ENCODE measurements around the gene PRKCE.
A peak's percentile ranks its signal among the peaks of the same experiment; 100 is the strongest.
"Not testable (repeated sequence)": the region's sequence is repeated elsewhere in the genome, so short reads cannot be mapped to it uniquely, and the experiment has no call there.

Gene PRKCE

DNA sequence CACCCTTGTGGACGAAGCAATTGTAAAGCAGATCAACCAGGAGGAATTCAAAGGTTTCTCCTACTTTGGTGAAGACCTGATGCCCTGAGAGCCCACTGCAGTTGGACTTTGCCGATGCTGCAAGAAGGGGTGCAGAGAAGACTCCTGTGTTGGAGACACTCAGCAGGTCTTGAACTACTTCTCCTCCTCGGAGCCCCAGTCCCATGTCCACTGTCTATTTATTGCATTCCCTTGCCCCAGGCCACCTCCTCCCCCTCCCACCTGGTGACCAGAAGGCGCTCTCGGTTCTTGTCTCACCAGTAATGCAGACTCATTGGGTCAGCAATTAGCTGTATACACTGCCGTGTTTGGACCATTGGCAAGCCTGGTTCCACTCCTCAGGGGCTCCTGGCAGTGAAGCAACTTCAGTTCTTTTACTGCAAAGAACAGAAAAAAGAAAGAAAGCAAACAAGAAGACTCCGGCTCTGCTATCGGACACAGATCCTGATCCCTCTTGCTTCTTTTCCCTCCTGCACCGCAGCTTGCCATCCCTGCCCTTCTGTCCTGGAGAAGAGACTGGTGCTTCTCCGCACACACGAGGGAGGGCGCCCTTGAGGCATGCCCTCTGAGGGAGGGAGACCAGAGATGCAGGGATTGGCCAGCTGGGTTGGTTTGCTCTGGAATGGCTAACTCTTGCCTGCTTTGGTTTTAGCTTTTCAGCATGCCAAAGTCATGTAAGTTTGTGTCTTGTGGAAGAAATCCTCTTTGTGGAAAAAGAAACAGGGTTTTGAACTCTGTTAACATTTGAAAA, 533.5 kb downstream of the PRKCE start:
- peak; percentile 23 for DNase-seq

DNA sequence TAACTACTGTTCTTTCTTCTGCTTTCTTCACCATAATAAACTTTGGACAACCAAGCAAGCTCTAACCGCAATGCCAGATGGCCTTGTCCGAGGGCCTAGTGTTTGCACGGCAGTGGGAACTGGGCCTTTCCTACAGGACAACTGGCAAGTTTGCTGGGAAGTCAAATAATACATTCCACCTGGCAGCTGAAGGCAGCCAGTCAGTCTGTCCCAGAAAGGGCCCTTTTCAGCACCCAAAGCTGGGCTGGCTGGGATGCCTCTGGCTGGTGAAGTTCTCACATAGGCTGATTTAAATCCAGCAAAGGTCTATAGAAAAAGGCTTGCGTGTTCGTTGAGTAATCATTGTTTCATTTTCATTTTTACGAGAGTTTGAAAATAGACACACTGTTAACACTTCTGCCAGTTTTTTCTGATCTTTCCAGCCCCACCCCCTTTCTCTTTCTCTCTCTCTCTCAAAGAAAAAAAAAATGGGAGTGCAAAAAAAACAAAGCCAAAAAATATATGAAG, 535.7 kb downstream of the PRKCE start:
- peak; percentile 86 for DNase-seq

DNA sequence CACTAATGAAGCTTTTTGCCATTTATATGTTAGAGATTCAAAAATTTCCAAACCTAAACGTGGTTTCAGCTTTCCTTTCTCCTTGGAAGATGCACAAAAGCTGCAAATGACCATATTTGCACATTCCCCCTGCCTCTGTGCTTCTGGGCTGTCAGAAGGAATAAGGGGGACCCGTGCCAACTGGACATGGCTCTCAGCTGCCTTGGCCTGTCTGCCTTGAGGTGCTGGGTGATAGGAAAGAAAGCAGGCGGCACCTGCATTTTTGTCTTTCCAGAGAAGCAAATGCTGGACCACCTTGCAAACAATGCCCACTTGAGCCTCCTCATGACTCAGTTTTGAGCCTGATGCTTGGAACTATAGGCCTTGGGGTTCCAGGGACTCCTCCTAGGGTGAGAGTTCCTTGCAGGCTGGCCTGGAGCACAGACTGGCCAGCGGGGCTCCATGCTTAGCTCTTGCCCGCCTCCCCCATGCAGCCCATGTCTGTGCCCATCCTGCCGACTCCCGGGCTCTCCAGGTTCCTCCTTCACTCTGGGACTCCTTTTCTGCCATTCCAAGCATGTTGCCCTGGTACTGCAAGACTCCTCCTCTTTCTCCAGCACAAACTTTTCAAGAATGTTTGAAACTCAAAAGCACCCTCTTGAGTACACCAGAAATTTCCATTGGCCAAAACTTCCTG, 536.7 kb downstream of the PRKCE start:
- no peak for DNase-seq

DNA sequence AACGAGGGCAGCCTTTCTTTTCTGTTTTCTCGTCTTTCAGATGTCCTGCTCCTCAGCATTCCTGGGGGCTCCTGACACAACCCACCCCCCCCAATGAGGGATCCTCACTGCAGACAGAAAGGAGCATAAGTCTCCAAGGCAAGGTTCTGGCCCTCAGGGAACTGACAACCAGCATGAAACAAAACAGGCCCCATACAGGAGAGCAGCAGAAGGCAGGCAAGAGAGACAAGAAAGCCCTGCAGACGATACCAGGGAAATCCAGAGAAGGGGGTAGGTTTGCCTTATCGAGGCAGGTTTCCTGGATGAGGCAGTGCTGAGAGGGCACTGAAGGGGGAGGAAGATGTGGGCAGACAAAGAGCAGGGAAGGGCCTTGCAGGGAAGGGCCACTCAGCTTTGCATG, 541.9 kb downstream of the PRKCE start:
- no peak for DNase-seq

DNA sequence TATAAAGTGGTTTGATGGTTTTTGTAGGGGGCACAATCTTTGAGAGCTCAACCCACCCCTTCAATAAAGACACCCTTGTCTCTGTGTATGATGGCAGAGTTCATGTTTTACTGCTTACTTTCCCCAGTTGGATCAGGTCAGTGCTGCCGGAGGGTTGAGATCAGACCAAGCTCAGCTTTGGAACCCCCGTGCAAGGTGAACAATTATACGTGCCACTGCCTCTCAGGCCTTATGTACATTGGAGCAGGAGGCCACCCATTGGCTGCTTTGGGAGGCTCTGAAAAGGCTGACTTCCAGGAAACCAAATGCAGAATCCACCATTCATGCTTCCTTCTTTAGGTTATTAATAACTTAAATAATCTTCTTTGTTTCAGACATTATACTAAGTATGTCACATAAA, 542.4 kb downstream of the PRKCE start:
- DNase-seq = no peak

DNA sequence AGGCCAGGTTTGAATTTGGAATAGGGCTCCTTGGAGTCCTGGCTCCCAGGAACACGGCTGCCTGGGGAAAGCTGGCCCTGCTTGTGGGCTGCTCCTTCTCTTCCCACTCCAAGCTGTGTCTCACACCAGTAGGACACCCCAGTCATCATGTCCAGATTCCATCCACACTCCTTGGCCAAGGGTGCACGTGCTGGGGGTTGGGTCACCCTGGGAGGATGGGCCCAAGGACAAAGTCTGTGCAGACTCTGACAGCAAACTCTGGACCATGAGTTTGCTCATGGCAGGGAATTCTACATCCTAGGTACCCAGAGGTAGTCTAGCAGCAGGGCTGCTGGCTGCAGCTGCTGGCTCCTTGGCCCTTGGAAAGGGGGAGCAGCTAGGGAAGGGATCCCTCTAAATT, 543.4 kb downstream of the PRKCE start:
- no peak for DNase-seq

DNA sequence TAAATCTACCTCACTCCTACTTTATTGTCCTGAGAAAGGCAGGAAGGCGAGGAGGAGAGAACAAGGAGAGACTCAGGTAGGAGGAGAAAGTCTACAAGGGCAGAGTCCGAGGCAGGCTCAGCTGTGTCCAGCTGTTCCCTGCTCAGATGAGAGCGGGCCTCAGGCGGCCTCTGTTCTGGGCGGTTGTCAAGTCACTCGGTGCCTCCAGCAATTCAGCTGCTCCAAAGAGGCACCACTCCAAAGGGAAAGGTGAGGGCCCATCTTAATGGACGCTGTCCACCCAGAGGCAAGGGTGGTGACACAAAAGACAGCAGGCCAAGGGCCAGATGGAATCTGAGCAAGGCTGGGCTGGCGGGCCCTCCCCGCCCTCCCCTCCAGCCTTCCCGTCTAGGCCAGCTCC, 544.3 kb downstream of the PRKCE start:
- no peak for DNase-seq

DNA sequence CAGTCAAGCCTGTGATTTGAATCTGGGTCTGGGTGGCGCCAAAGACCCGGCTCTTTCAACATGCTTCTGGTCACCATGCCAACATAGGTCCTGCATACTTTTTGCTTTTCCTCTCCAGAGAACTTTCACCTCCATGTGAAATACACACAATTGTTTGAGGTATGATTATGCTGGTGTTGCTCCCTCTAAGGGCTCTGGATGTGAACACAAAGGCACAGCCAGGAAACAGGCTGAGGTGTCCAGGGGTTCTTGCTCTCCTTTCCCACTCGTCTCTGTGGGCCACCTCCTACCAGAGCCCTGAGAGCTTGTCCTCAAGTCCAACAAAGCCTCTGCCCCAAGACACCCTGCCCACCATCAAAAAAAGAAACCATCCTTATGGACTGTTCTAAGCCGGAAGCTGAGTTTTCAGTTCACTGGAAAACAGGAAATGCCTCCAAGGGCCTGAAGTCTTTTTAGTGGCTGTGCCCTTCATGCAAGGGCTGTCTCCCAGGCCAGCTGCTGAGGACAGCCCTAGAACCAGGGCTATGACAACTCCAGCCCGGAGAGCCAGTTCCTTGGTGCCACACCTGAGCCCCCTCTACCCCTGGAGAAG, 545.5 kb downstream of the PRKCE start:
- DNase-seq = no peak

DNA sequence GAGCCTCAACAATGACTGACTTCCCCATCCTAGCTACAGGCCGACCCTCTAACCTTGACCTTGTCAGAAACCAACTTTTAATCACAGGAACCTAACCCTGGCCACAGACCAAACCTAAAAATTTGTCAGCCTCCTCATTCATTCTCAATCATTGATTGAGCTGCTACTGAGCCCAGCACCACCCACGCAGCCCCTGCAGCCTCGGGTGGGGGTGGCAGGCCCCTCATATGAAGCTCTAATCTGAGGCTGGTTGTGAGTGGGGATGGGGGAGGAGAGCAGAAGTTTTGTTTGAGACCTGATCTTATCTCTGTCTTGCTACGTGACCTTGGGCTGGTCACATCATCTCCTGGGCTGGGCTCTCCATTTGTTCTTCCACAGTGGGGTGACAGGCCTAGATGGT, 546.2 kb downstream of the PRKCE start:
- no peak for DNase-seq

DNA sequence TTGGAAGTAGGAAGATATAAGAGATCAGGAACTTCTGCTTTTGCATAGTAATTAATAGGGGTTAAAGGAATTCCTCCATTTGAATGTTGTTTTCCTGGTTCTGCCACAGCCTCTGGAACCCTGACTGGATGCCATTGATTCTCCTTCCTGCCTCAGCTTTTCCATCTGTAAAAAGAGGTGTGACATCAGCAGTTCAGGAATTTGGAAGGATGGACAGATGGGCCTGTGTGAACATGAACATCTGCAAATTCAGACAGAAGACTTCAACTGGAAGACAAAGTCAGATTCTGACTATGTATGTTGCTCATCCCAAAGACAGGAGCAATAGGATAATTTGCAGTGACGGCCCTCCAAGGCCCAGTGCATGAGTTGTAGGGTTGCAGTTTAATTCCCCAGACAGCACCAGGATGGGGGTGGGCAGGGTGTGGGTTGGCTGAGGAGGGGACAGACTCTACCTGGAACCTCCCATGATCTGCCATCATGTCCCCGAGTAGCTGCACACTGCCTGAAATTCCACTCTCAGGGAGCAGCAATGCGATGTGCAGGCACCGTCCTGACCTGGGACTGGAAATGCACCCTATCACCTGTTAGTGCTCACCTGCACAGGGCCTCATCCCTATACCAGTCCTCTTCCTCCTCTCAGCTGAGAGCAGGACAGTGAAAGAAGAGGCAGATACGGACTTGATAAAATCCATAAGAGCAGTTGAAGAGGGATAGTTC, 546.8 kb downstream of the PRKCE start:
- no peak for DNase-seq

DNA sequence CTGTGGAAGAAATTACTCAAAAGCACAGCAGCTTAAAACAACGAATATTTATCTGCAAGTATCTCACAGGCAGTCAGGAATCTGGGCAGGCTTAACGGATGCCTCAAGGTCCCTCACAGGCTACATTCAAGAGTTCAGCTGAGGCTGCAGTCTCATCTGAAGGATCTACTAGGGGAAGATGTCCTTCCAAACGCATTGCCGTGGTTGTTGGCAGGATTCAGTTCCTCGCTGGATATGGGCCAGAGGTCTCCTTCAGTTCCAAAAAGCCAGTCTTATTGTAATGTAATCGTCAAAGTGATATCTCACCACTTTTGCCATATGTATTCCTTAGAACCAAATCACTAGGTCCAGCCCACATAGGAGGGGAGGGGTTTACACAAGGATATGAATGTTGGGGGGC, 547.5 kb downstream of the PRKCE start:
- DNase-seq = no peak

DNA sequence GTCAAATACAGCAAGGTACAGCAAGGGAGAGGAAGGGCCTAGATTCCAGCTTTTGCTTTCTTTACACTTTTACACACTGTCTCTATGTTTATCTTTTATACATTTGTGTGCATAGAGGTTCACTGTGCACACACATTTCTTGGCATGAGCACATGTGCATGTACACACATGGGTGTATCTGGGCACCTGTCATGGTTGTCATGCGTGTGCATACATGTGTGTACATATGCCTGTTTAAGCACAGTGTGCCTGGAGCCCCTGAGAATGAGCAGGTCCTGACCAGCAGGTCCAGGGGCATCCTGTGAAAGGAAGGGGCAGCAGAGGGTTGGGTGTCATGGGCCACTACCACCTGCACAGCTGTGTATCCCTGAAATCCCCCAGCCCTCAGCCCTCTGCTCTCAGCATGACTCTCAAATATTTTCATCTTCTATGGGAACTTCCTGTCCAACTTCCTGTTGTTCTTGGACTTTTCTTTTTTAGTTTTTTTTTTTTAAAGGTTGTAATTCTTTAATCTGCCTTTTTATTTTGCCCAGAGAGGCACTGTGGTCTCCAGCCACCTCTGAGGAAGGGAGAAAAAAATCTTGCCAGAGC, 548.7 kb downstream of the PRKCE start:
- no peak for DNase-seq

DNA sequence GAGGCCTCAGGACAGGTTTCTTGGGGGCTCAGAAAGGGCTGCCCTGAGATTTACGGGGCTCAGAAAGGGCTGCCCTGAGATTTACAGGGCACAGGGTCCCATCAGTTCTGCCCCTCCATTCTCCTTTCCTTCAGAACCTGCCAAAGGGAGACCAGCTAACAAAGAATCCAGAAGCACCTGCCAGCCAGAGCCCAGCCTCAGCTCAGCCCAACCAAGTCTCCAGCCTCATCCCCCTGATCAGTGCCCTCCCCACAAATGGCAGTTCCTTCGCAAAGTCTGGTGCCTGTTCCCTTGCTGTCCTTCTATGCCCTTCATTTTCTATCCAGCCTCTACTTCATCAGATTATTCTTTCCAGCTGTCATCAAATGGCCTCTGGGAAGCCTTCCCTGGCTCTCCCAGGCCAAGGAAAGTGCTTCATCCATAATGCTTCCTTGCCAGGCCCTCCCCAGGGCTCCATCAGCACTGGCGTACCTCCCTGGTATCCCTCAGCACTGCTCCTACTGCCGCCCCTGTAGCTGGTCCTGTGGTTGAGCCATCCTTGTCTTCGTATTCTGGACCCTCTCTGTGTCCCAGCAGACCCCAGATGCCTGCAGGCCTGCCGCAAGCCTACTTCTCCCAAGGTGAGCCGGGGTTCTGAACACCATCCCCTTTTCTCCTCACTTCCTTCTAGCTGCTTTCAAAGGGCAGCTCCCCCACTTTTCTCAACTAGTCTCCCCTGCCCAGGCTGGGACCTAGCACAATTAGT, 549.6 kb downstream of the PRKCE start:
- DNase-seq = no peak

DNA sequence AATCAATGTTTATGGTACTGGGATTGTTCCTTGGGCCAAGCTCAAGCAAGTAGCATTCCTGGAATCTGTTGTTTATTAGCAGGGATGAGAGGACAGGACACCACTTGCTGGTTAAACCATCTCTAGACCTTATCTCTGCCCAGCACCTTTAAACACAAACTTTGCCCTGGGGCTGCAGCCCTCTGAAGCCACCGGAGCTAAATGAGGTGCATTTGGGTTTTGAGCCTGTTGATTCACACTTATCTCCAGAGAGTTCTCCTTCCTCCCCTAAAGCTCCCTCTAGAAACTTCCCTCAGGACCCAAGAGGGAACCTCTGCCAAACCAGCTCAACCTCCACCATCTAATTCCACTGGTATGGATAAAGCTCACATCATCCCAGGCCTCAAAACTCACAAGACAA, 551.0 kb downstream of the PRKCE start:
- DNase-seq = no peak

DNA sequence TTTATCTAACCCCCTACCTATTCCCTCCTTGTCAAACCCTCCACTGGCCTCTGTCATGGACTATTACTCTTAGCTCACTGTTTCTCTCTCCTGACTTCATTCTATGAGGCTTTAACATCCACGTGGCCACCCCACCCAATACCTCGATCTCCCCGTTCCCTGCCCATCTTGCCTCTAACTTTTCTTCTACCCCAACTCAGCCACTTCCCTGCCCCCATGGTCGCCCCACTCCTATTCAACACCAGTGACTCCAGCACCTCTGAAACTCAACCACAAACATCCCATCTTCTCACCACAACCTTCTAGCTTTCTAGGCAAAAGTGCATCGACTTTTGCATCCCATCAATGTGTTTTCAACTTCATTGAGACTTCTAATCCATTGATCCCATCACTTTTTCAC, 551.5 kb downstream of the PRKCE start:
- no peak for DNase-seq

DNA sequence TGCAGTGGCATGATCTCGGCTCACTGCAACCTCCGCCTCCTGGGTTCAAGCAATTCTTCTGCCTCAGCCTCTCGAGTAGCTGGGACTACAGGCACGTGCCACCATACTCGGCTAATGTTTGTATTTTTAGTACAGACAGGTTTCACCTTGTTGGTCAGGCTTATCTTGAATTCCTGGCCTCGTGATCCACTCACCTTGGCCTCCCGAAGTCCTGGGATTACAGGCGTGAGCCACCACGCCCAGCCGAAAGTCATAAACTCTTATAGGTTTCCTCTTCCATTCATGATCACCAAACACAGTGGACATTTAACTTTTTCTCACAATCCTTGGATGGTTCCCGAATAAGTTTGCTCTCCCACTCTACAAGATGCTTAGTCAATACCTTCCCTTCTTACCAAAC, 552.2 kb downstream of the PRKCE start:
- not testable (repeated sequence) for DNase-seq

DNA sequence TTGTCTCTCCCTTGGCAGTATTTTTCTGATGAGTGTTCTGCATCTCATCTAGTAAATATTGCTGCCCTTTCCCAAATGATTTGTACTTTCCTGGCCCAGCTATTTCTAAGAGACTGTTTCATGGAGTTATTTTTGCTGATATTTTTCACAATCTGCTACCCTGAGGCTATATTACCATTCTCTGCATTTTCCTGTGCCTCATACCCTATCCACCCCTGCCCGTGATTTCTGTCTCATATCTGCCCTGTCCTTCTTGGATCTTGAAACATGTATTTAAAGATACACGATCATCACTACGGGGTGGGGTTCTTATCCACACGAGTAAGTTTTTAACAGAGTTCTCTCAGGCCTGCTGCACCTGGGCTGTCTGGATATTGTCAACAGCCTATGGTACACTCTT, 556.1 kb downstream of the PRKCE start:
- DNase-seq = no peak

DNA sequence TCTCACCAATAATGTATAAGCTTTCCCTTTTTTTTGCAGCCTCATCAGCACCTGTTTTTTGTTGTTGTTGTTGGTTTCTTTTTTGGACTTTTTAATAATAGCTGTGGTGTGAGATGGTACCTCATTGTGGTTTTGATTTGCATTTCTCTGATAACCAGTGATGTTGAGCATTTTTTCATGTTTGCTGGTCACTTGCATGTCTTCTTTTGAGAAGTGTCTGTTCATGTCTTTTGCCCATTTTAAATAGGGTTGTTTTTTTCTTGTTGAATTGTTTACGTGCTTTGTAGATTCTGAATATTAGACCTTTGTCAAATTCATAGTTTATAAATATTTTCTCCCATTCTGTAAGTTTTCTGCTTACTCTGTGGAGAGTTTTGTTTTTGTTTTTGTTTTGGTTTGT, 557.3 kb downstream of the PRKCE start:
- no peak for DNase-seq

DNA sequence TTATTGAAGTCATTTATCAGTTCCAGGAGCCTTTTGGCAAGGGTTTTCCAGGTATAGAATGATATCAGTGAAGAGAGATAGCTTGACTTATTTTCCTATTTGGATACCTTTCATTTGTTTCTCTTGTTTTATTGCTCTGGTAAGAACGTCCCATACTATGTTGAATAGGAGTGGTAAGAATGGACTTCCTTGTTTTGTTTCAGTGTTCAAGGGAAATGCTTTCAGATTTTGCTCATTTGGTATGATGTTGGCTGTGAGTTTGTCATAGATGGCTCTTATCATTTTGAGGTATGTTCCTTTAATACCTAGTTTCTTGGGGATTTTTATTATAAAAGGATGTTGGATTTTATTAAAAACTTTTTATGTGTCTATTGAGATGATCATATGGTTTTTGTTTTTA, 558.6 kb downstream of the PRKCE start:
- no peak for DNase-seq

DNA sequence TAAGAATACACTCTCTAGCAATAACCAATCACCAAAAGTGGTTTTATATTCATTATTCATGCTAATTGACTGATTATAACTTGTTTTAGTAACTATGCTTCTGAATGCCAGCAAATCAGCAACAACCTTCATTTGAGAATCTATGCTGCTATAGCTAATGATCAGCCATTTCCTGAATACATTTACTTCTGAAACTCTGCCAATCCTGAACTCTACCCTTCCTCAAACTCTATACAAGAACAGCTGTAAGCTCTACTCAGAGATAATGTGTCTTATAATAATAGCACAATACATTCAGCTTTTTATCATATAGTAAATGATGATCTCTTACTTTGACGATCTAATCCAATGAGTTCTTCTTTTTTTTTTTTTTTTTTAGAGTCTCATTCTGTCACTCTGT, 560.0 kb downstream of the PRKCE start:
- DNase-seq = no peak

DNA sequence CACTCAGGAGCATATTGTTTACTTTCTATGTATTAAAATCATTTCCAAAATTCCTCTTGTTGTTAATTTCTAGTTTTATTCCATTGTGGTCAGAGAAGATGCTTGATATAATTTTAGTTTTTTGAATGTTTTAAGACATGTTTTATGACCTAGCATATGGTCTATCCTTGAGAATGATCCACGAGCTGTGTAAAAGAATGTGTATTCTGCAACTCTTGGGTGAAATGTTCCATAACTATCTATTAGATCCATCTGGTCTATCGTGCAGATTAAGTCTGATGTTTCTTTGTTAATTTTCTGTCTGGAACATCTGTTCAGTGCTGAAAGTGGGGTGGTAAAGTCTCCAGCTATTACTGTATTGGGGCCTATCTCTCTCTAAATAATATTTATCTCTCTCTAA, 562.4 kb downstream of the PRKCE start:
- no peak for DNase-seq

DNA sequence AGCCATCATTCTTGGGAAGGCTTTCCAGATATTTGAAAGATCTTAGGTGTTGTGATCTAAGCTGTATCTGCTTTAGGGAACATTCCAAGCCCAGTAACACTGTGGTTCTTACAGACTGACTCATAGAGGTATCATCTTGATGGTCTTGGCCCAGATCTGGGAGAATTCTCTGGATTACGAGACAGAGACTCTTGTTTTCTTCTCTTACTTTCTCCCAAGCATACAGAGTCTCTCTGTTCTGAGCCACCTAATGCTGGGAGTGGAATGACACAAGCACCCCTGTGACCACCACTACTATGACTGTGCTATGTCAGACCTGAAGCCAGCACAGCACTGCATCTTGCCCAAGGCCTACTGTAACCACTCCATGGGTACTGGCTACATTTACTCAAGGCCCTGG, 564.7 kb downstream of the PRKCE start:
- no peak for DNase-seq

All from inflammatory macrophage treated with lipopolysaccharide for 4 hours (primary cell).